MM.1S (cell line): ENCODE measurements around the gene SIM1.

ENCODE experiments used
- DNase-seq: peaks from one replicate; pipeline ENCODE4 v3.0.0-alpha.2; 2015
- H2AFZ ChIP-seq: fragments of 300-600 bp; sonication (generic); 2 replicates; pipeline ENCODE4 v1.6.0; 2016; ENCODE audit warnings: antibody characterized with exemption, low read length
- H3F3A ChIP-seq: fragments of 300-600 bp; sonication (generic); 2 replicates; pipeline ENCODE4 v1.6.1; 2016; ENCODE audit warnings: mild to moderate bottlenecking, antibody characterized with exemption, low read length, moderate library complexity, mixed read lengths; ENCODE audit not compliant: insufficient read depth
- H3K27ac ChIP-seq: fragments of 300-600 bp; sonication (generic); 2 replicates; pipeline ENCODE4 v1.5.1; 2016; ENCODE audit warnings: mild to moderate bottlenecking, low read length
- H3K27me3 ChIP-seq: fragments of 300-600 bp; sonication (generic); replicated peaks from 2 replicates; pipeline ENCODE4 v1.6.0; 2016; ENCODE audit warnings: low read length; ENCODE audit not compliant: insufficient read depth
- H3K36me3 ChIP-seq: fragments of 300-600 bp; sonication (generic); replicated peaks from 2 replicates; pipeline ENCODE4 v1.6.1; 2016; ENCODE audit warnings: mild to moderate bottlenecking, low read length, mixed read lengths; ENCODE audit not compliant: insufficient read depth
- H3K4me1 ChIP-seq: fragments of 300-600 bp; sonication (generic); 2 replicates; pipeline ENCODE4 v1.6.1; 2016; ENCODE audit warnings: low read length, mixed read lengths
- H3K4me2 ChIP-seq: fragments of 300-600 bp; sonication (generic); 2 replicates; pipeline ENCODE4 v1.6.0; 2016; ENCODE audit warnings: low read depth, low read length
- H3K4me3 ChIP-seq: fragments of 300-600 bp; sonication (generic); 2 replicates; pipeline ENCODE4 v1.5.1; 2016; ENCODE audit warnings: low read length, mixed read lengths
- H3K79me2 ChIP-seq: fragments of 300-600 bp; sonication (generic); 2 replicates; pipeline ENCODE4 v1.6.1; 2016; ENCODE audit warnings: mixed run types, low read length, mixed read lengths
- H3K9ac ChIP-seq: fragments of 300-600 bp; sonication (generic); 2 replicates; pipeline ENCODE4 v1.6.1; 2016; ENCODE audit warnings: low read length, mixed read lengths
- H3K9me2 ChIP-seq: fragments of 300-600 bp; sonication (generic); replicated peaks from 2 replicates; pipeline ENCODE4 v1.6.1; 2016; ENCODE audit warnings: mild to moderate bottlenecking, low read length, mixed read lengths; ENCODE audit not compliant: insufficient read depth
- H3K9me3 ChIP-seq: fragments of 300-600 bp; sonication (generic); replicated peaks from 2 replicates; pipeline ENCODE4 v1.6.1; 2016; ENCODE audit warnings: mild to moderate bottlenecking, low read length, mixed read lengths; ENCODE audit not compliant: insufficient read depth
- H4K20me1 ChIP-seq: fragments of 300-600 bp; sonication (generic); 2 replicates; pipeline ENCODE4 v1.6.1; 2016; ENCODE audit warnings: mild to moderate bottlenecking, low read length, moderate library complexity, mixed read lengths; ENCODE audit not compliant: insufficient read depth
- CTCF ChIP-seq: fragments of 300-600 bp; sonication (generic); IDR thresholded peaks from 2 replicates; pipeline ENCODE4 v1.5.1; 2016; ENCODE audit warnings: antibody characterized with exemption, low read length, mixed read lengths
- EZH2 ChIP-seq: fragments of 300-600 bp; sonication (generic); optimal IDR thresholded peaks from 2 replicates; pipeline ENCODE3; 2017; ENCODE audit warnings: low read depth, mild to moderate bottlenecking, antibody characterized with exemption, low read length, mixed read lengths
- EZH2phosphoT487 ChIP-seq: fragments of 300-600 bp; sonication (generic); IDR thresholded peaks from 2 replicates; pipeline ENCODE4 v1.6.1; 2018; ENCODE audit warnings: antibody characterized with exemption, low read length

The SIM1 gene

GRCh38 chr6:100451577-100451976 is 13.1 kb downstream of the SIM1 start:
- H3K9ac ChIP-seq: no peak overlapping the region
- H3K4me1 ChIP-seq: no peaks in the 10 kb centered on the region
- no peaks in the 10 kb centered on the region for H3K9me2 ChIP-seq
- no peaks in the 10 kb centered on the region for H3K79me2 ChIP-seq
- no peaks in the 10 kb centered on the region for H3K9me3 ChIP-seq
- TF ChIP-seq EZH2 (no peak), EZH2phosphoT487 (no peak), CTCF (no peak)
- no peak overlapping the region for H3K4me2 ChIP-seq
- no peaks in the 10 kb centered on the region for H3K27me3 ChIP-seq
- H3K4me3 ChIP-seq: no peak overlapping the region
- no peak overlapping the region for H3K27ac ChIP-seq
- no peaks in the 10 kb centered on the region for H3F3A ChIP-seq
- no peak overlapping the region for H2AFZ ChIP-seq
- DNase-seq: no peak
- no peaks in the 10 kb centered on the region for H4K20me1 ChIP-seq
- no peaks in the 10 kb centered on the region for H3K36me3 ChIP-seq

- Histone ChIP-seq H2AFZ (no peak overlapping the region), H3F3A (no peaks in the 10 kb centered on the region), H3K9ac (no peak overlapping the region), H3K9me2 (no peaks in the 10 kb centered on the region), H3K27me3 (no peaks in the 10 kb centered on the region), H3K36me3 (no peaks in the 10 kb centered on the region), H3K79me2 (no peaks in the 10 kb centered on the region), H3K9me3 (no peaks in the 10 kb centered on the region), H4K20me1 (no peaks in the 10 kb centered on the region), H3K27ac (no peak overlapping the region), H3K4me1 (no peaks in the 10 kb centered on the region), H3K4me2 (no peak overlapping the region), H3K4me3 (no peak overlapping the region)
- no peak for TF ChIP-seq EZH2
- no peak for TF ChIP-seq EZH2phosphoT487
- TF ChIP-seq CTCF: no peak
- no peak for DNase-seq
Measured at GRCh38 chr6:100449239-100449691, 15.5 kb downstream of the SIM1 start.

- Histone ChIP-seq H3K9me3 (no peaks in the 10 kb centered on the region), H3F3A (no peaks in the 10 kb centered on the region), H3K27ac (no peak overlapping the region), H3K9ac (no peak overlapping the region), H2AFZ (no peak overlapping the region), H3K36me3 (no peaks in the 10 kb centered on the region), H3K4me1 (no peaks in the 10 kb centered on the region), H3K4me2 (no peak overlapping the region), H3K79me2 (no peaks in the 10 kb centered on the region), H3K9me2 (no peaks in the 10 kb centered on the region), H3K4me3 (no peak overlapping the region), H3K27me3 (no peaks in the 10 kb centered on the region), H4K20me1 (no peaks in the 10 kb centered on the region)
- no peak for DNase-seq
- no peak for TF ChIP-seq EZH2phosphoT487
- TF ChIP-seq EZH2: no peak
- no peak for TF ChIP-seq CTCF
Measured at GRCh38 chr6:100447900-100448748, 16.6 kb downstream of the SIM1 start.
